ENCODE measurements around the gene MYL7.

MYL7 gene

GRCh38 chr7:44112997-44113763, 28.0 kb downstream of the MYL7 start:
- TF ChIP-seq EZH2 (IDR thresholded peaks at IDR 0.05; ENCODE audit: borderline replicate concordance, low read depth, low read length, severe bottlenecking) (no peak), CTCF (IDR thresholded peaks at IDR 0.05; ENCODE audit: borderline replicate concordance, extremely low read depth, low read length, poor library complexity, severe bottlenecking) (peak; percentile 8)
- Histone ChIP-seq H3K27ac (ENCODE audit: low read length) (no peak overlapping the region), H3K36me3 (ENCODE audit: insufficient read depth, low read length) (peaks cover 99% of the 10 kb centered on the region)

GRCh38 chr7:44112231-44112996, 28.7 kb downstream of the MYL7 start:
- Histone ChIP-seq H2AFZ (ENCODE audit: low read depth, low read length) (no peak overlapping the region), H3K9ac (ENCODE audit: low read depth, low read length) (no peak overlapping the region), H3K36me3 (ENCODE audit: insufficient read depth, low read length) (peaks cover 99% of the 10 kb centered on the region), H3K27ac (ENCODE audit: low read length) (no peak overlapping the region), H3K4me1 (ENCODE audit: insufficient read depth, low read length) (peaks cover 34% of the 10 kb centered on the region), H3K4me2 (ENCODE audit: insufficient read depth, low read length) (no peak overlapping the region), H4K20me1 (ENCODE audit: insufficient read depth, low read length) (peaks cover 96% of the 10 kb centered on the region), H3K27me3 (ENCODE audit: insufficient read depth, low read length, poor library complexity) (no peaks in the 10 kb centered on the region), H3K4me3 (ENCODE audit: low read depth in 1 of 2, low read length in 2 of 2) (no peak overlapping the region), H3K79me2 (ENCODE audit: insufficient read depth, low read length) (peaks cover 60% of the 10 kb centered on the region), H3K9me3 (ENCODE audit: insufficient read depth, low read length, severe bottlenecking) (no peaks in the 10 kb centered on the region)
- TF ChIP-seq CTCF (IDR thresholded peaks at IDR 0.05; ENCODE audit: borderline replicate concordance, extremely low read depth, low read length, poor library complexity, severe bottlenecking) (no peak), EZH2 (IDR thresholded peaks at IDR 0.05; ENCODE audit: borderline replicate concordance, low read depth, low read length, severe bottlenecking) (no peak)
- DNase-seq (peak; percentile 6), ATAC-seq (ENCODE audit: insufficient read depth, low read depth) (no peak)

More at GRCh38 chr7:44112997-44113763, 28.0 kb downstream of the MYL7 start:
- no peak overlapping the region for H3K4me3 ChIP-seq (ENCODE audit: low read depth in 1 of 2, low read length in 2 of 2)
- peaks cover 94% of the 10 kb centered on the region for H4K20me1 ChIP-seq (ENCODE audit: insufficient read depth, low read length)
- H3K9ac ChIP-seq (ENCODE audit: low read depth, low read length), result no peak overlapping the region
- DNase-seq (peak; percentile 30), ATAC-seq (ENCODE audit: insufficient read depth, low read depth) (peak; percentile 5; the same call in 2 of the 3 replicates)
- H3K9me3 ChIP-seq (ENCODE audit: insufficient read depth, low read length, severe bottlenecking), result no peaks in the 10 kb centered on the region
- H3K4me1 ChIP-seq (ENCODE audit: insufficient read depth, low read length), result peaks cover 27% of the 10 kb centered on the region
- no peak overlapping the region for H2AFZ ChIP-seq (ENCODE audit: low read depth, low read length)
- peaks cover 56% of the 10 kb centered on the region for H3K79me2 ChIP-seq (ENCODE audit: insufficient read depth, low read length)
- H3K4me2 ChIP-seq (ENCODE audit: insufficient read depth, low read length), result no peak overlapping the region
- H3K27me3 ChIP-seq (ENCODE audit: insufficient read depth, low read length, poor library complexity), result no peaks in the 10 kb centered on the region

GRCh38 chr7:44111761-44112160, 29.4 kb downstream of the MYL7 start:
- no peaks in the 10 kb centered on the region for H3K9me3 ChIP-seq (ENCODE audit: insufficient read depth, low read length, severe bottlenecking)
- ATAC-seq (ENCODE audit: insufficient read depth, low read depth) (no peak), DNase-seq (peak; percentile 6)
- H3K79me2 ChIP-seq (ENCODE audit: insufficient read depth, low read length), result peaks cover 62% of the 10 kb centered on the region
- no peak overlapping the region for H3K4me3 ChIP-seq (ENCODE audit: low read depth in 1 of 2, low read length in 2 of 2)
- no peak overlapping the region for H3K27ac ChIP-seq (ENCODE audit: low read length)
- no peak overlapping the region for H3K4me2 ChIP-seq (ENCODE audit: insufficient read depth, low read length)
- H3K4me1 ChIP-seq (ENCODE audit: insufficient read depth, low read length), result peaks cover 41% of the 10 kb centered on the region
- no peak overlapping the region for H2AFZ ChIP-seq (ENCODE audit: low read depth, low read length)
- no peak overlapping the region for H3K9ac ChIP-seq (ENCODE audit: low read depth, low read length)
- H3K36me3 ChIP-seq (ENCODE audit: insufficient read depth, low read length), result peaks cover 99% of the 10 kb centered on the region
- TF ChIP-seq EZH2 (IDR thresholded peaks at IDR 0.05; ENCODE audit: borderline replicate concordance, low read depth, low read length, severe bottlenecking) (no peak), CTCF (IDR thresholded peaks at IDR 0.05; ENCODE audit: borderline replicate concordance, extremely low read depth, low read length, poor library complexity, severe bottlenecking) (no peak)
- peaks cover 99% of the 10 kb centered on the region for H4K20me1 ChIP-seq (ENCODE audit: insufficient read depth, low read length)
- H3K27me3 ChIP-seq (ENCODE audit: insufficient read depth, low read length, poor library complexity), result no peaks in the 10 kb centered on the region
